HG02870 (cell line): ENCODE results near the gene AMOTL1.
A peak's percentile ranks its signal among the peaks of the same experiment; 100 is the strongest.

Experiments used
- ATAC-seq: cut with Tn5 transposase; IDR thresholded peaks from one replicate; pipeline ENCODE4 v1.9.1; 2021; ENCODE audit warnings: mild to moderate bottlenecking, moderate library complexity; ENCODE audit not compliant: unreplicated experiment

The AMOTL1 gene

GRCh38 chr11:94742665-94743064, 25.5 kb upstream of the AMOTL1 start:
- no peak for ATAC-seq

- ATAC-seq = no peak
Measured at GRCh38 chr11:94746721-94747120, 21.4 kb upstream of the AMOTL1 start.

GRCh38 chr11:94747146-94747545, 21.0 kb upstream of the AMOTL1 start:
- no peak for ATAC-seq

- ATAC-seq = no peak
Measured at GRCh38 chr11:94747601-94748041, 20.5 kb upstream of the AMOTL1 start.

- no peak for ATAC-seq
Measured at GRCh38 chr11:94749369-94749768, 18.8 kb upstream of the AMOTL1 start.

GRCh38 chr11:94750319-94751217, 17.6 kb upstream of the AMOTL1 start:
- ATAC-seq = no peak

GRCh38 chr11:94751218-94751609, 16.9 kb upstream of the AMOTL1 start:
- ATAC-seq = no peak

GRCh38 chr11:94751786-94752185, 16.4 kb upstream of the AMOTL1 start:
- no peak for ATAC-seq

GRCh38 chr11:94753630-94754029, 14.5 kb upstream of the AMOTL1 start:
- no peak for ATAC-seq

- ATAC-seq = no peak
Measured at GRCh38 chr11:94754335-94754734, 13.8 kb upstream of the AMOTL1 start.

GRCh38 chr11:94754819-94755218, 13.3 kb upstream of the AMOTL1 start:
- ATAC-seq = no peak

GRCh38 chr11:94755494-94755893, 12.7 kb upstream of the AMOTL1 start:
- ATAC-seq = no peak

- ATAC-seq = no peak
Measured at GRCh38 chr11:94757037-94757735, 11.0 kb upstream of the AMOTL1 start.

- no peak for ATAC-seq
Measured at GRCh38 chr11:94758666-94759065, 9.5 kb upstream of the AMOTL1 start.

- ATAC-seq = no peak
Measured at GRCh38 chr11:94759522-94759921, 8.6 kb upstream of the AMOTL1 start.

GRCh38 chr11:94760296-94760695, 7.9 kb upstream of the AMOTL1 start:
- ATAC-seq = no peak

GRCh38 chr11:94762208-94762607, 5.9 kb upstream of the AMOTL1 start:
- no peak for ATAC-seq

- no peak for ATAC-seq
Measured at GRCh38 chr11:94762995-94763394, 5.2 kb upstream of the AMOTL1 start.

GRCh38 chr11:94766713-94767206, 1.4 kb upstream of the AMOTL1 start:
- ATAC-seq = no peak

GRCh38 chr11:94767291-94767690, 865 bp upstream of the AMOTL1 start:
- no peak for ATAC-seq

- ATAC-seq = peak; percentile 29
Measured at GRCh38 chr11:94768602-94769541, 716 bp downstream of the AMOTL1 start.
